Measurements from ENCODE around the gene FTO. TPM values are rescaled to one million over a fixed set of nuclear protein-coding genes. Genes with fewer than 3 reads are reported as not detected.

The FTO gene
- total RNA-seq, 4 donors from 2014 or later, result 98.1 to 127 (median 109) TPM

DNA sequence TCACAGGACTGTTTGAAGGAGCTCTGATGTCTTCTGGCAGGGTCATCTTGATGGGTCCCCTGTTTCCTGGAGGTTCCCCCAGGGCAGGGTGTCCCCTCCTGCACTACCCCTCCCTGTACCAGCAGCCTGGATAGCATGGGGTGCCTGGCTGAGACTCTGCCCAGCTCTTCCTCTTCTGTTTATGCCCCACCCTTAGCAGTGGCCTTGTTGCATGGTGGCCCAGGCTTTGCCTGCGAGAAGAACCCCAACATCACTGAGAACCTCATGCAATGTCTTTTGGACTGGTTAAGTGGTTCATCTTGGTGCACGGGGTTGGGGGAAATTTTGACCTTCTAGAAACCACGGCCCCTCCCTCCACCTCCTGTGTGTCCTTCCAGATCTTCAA lies 460.8 kb downstream of the FTO start:
- no peaks in the 10 kb centered on the region for H3K4me1 ChIP-seq
- H3K36me3 ChIP-seq, result no peaks in the 10 kb centered on the region
- no peak overlapping the region for H3K27ac ChIP-seq
- 89 to 94% methylated on average over 3 of the region's 3 CpGs for WGBS, 2 donors
- DNase-seq (ENCODE audit: low spot score in 2 of 2), result no peak
- no peak for TF ChIP-seq EP300 (IDR thresholded peaks at IDR 0.05)
- TF ChIP-seq POLR2A (IDR thresholded peaks at IDR 0.05), result no peak
- TF ChIP-seq, protein P1, sequence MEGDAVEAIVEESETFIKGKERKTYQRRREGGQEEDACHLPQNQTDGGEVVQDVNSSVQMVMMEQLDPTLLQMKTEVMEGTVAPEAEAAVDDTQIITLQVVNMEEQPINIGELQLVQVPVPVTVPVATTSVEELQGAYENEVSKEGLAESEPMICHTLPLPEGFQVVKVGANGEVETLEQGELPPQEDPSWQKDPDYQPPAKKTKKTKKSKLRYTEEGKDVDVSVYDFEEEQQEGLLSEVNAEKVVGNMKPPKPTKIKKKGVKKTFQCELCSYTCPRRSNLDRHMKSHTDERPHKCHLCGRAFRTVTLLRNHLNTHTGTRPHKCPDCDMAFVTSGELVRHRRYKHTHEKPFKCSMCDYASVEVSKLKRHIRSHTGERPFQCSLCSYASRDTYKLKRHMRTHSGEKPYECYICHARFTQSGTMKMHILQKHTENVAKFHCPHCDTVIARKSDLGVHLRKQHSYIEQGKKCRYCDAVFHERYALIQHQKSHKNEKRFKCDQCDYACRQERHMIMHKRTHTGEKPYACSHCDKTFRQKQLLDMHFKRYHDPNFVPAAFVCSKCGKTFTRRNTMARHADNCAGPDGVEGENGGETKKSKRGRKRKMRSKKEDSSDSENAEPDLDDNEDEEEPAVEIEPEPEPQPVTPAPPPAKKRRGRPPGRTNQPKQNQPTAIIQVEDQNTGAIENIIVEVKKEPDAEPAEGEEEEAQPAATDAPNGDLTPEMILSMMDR (IDR thresholded peaks at IDR 0.05), result no peak
- H3K4me3 ChIP-seq, result no peak overlapping the region
- H3K9me3 ChIP-seq, result no peaks in the 10 kb centered on the region
- H3K27me3 ChIP-seq, result no peaks in the 10 kb centered on the region

DNA sequence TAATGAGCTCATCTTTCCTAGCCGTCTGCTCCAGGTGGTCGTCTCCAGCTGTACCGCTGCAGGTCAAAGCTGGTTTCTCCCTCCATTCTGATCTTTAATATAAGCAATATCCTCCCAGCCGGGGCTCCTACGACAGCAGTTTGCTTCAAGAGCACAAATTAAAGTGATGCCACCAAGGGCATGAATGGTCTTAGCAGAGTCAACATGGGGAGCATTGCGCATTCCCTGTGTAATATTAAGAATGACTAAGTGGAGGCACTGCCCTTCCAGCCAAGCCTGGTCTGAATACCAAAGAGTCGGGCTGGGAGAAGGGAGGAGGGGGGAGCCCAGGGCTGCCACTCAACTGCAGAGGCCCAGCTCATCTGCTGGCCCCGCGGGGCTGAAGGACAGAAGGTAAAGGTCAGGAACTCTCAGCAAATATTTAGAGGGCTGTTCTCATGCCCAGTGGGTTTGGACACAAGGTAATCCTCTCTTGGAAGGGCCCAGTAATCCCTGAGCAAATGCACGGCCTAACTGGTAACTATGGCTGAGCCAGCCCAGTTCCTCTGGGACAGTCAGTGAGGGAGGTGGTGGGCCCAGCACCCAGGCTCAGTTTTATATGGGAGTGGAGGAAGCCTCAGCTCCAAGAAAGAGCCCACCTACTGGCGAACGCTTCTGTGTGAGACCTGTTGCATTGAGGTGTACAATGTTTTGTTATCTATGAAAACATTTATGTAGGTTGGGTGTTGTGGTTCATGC lies 461.4 kb downstream of the FTO start:
- DNase-seq (ENCODE audit: low spot score in 2 of 2), result no peak
- H3K4me1 ChIP-seq, result no peaks in the 10 kb centered on the region
- no peak overlapping the region for H3K4me3 ChIP-seq
- H3K36me3 ChIP-seq, result no peaks in the 10 kb centered on the region
- no peak overlapping the region for H3K27ac ChIP-seq
- TF ChIP-seq, protein P1 (IDR thresholded peaks at IDR 0.05), result no peak
- no peak for TF ChIP-seq POLR2A (IDR thresholded peaks at IDR 0.05)
- no peaks in the 10 kb centered on the region for H3K9me3 ChIP-seq
- 88% methylated on average over 12 of the region's 12 CpGs for WGBS, 2 donors
- H3K27me3 ChIP-seq, result no peaks in the 10 kb centered on the region

DNA sequence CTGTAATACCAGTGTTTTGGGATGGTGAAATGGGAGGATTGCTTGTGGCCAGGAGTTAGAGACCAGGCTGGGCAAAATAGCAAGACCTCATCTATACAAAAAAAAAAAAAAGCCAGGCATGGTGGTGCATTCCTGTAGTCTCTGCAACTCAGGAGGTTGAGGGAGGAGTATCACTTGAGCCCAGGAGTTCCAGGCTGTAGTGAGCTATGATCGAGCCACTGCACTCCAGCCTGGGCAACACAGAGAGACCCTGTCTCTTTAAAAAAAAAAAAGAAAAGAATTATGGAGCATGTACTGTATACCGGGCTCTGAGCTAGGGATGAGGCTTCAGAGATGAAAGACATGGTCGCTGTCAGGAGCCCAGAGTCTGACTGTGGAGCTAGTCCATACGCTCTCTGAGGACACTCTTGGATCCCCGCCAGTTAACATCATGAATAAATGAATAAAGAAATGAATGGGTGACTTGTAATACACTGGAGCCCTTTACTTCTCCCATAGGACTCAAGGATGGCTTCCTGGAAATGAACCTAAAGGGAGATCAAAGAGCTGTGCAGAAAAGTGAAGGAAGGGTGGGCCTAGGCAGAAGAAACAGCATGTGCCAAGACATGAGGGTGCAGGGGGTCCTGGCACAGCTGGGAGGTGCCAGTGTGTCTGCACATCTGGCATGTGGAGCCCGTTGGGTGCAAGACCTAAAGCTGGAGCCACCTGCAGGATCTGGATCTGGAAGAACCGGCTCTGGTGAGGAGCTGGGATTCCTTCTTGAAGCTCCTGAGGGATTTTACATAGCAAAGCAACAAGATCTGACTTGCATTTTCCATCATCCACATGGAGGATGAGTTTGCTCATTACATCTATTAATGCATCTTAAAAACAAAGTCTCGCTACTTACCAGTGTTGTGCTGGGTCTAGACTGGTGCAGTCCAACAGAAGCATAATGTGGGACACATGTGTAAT lies 462.2 kb downstream of the FTO start:
- Histone ChIP-seq H3K4me3 (no peak overlapping the region), H3K4me1 (no peaks in the 10 kb centered on the region), H3K27me3 (no peaks in the 10 kb centered on the region), H3K9me3 (no peaks in the 10 kb centered on the region), H3K27ac (no peak overlapping the region), H3K36me3 (no peaks in the 10 kb centered on the region)
- no peak for DNase-seq (ENCODE audit: low spot score in 2 of 2)
- TF ChIP-seq, protein P1 (IDR thresholded peaks at IDR 0.05), result no peak
- TF ChIP-seq EP300 (IDR thresholded peaks at IDR 0.05), result no peak
- TF ChIP-seq POLR2A (IDR thresholded peaks at IDR 0.05), result no peak
- WGBS, 2 donors, result 71 to 73% methylated on average over 8 of the region's 8 CpGs

DNA sequence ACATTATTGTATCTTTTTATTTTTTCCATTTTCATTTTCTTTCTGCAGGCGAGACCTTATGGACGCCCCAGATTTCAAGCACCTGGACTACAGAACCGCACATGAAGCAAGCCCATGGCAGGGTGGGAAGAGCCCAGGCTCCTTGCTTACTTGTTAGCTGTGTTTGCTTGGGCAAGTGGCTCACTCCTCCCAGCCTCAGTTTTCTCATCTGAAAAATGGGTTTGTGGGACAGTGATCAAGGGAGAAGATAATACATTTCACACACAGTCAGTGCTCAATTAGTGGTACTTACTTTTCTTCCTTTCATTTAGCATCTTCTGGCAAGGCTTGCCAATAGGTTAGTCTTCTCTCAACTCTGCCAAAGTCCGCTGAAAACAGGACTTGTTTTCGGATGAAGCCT lies 465.2 kb downstream of the FTO start:
- peaks cover 0 to 8% (median 0%) of the 10 kb centered on the region in 4 donors for H3K4me1 ChIP-seq
- WGBS, 2 donors, result 88 to 96% methylated on average over 5 of the region's 5 CpGs
- peaks cover 0 to 6% of the 10 kb centered on the region in 2 donors for H3K27me3 ChIP-seq
- H3K4me3 ChIP-seq, result no peak overlapping the region
- no peak for TF ChIP-seq POLR2A (IDR thresholded peaks at IDR 0.05)
- TF ChIP-seq, protein P1 (IDR thresholded peaks at IDR 0.05), result no peak
- no peak for TF ChIP-seq EP300 (IDR thresholded peaks at IDR 0.05)
- DNase-seq (ENCODE audit: low spot score in 2 of 2), result no peak
- H3K9me3 ChIP-seq, result no peaks in the 10 kb centered on the region
- H3K27ac ChIP-seq, result no peak overlapping the region
- no peaks in the 10 kb centered on the region for H3K36me3 ChIP-seq

All from tibial nerve (tissue), 4 donors.